HG03196 (cell line): ENCODE measurements around the gene TBC1D23.
"Not testable (repeated sequence)": the region's sequence is repeated elsewhere in the genome, so short reads cannot be mapped to it uniquely, and the experiment has no call there.

Experiments used
- ATAC-seq: cut with Tn5 transposase; IDR thresholded peaks from one replicate; pipeline ENCODE4 v1.9.1; 2021; ENCODE audit not compliant: unreplicated experiment

TBC1D23 gene

DNA sequence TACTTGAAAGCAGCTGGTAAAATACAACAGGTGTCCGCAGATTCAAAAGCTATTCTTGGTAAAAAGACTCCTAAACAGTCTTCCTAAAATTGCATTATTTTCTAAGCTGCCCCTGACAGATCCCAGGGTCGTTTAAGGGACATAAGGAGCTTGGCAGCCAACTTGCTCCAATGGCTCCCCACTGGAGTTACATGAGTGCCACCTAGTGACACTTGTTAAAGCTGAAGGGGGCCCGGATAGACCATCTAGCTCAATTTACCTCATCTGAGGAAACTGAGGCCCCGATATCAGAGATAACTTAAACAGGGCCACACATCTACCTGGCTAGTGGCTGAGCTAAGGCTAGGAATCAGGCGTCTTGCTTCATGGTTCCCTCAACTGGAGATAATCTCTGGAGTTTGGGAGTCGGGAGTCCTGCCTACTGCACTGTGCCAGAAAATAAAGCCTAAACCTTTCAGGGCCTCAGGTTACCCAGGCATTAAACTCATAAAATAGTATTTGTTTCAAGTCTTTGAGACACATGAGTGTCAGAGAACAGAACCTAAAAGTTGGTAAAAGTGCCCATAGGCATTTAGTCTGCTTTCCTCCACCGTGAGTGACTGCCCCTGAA is 6.5 kb upstream of the TBC1D23 start:
- peak; percentile 79 for ATAC-seq

DNA sequence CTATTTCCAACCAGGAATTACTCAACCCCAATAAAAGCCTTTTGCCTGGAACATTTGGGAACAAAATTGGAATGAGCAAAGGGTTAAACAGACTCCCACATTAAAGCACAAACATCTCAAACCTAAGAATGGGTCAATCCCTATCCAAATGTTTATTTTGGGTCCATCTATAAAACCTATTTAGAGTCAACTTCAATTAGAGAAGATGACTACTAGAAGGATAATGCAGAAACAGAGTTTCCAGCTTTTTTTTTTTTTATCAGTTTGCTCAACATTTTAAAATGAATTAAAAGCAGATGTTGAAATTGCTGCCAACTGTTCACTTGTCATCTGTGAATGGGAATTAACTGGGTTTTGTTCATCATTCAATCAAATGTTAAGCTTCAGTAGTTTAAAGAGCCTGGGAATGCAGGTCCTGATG is 4.1 kb upstream of the TBC1D23 start:
- no peak for ATAC-seq

DNA sequence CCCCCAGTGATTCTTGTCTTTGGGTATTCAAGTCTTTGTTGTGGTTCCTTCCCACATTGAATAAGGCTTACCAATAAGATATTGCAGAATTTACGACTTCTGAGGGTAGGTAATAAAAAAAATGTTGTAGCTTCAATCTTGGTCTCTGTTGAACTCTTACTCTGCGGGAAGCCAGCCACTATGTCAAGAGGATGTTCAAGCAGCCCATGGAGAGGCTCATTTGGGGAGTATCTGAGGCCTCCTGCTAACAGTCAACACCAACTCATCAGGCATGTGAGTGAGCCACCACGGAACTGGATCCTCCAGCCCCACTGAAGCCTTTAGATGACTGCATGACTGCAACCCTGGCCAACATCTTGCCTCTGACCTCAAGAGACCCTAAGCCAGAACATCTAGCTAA is 3.2 kb upstream of the TBC1D23 start:
- no peak for ATAC-seq

DNA sequence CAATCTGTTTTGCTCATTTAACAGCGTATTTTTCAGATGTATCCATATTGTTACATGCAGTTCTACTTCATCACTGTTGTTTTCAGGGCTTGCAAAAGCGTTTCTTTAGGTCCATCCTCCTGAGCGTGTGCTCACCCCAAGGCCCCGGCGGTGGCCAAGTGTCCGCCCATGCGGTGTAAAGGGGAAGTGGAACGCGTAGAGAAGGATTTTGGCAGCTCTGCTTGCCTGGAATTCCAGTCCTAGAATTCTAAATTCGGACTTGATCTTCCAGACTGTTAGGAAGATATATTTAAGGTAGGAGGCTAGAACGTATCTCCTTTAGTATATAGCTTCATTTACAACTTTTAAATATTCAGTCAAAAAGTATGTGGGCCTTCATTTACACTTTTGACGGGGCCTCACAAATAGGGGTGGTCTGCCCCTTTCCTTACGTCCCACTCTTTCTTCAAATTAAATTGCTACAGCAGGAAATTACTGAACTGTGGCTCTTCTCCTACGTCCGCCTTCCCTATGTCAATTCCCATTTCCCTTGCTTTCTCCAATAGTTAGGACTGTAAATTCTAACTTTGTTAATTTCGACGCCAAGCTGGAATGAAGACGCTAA is 609 bp upstream of the TBC1D23 start:
- no peak for ATAC-seq

DNA sequence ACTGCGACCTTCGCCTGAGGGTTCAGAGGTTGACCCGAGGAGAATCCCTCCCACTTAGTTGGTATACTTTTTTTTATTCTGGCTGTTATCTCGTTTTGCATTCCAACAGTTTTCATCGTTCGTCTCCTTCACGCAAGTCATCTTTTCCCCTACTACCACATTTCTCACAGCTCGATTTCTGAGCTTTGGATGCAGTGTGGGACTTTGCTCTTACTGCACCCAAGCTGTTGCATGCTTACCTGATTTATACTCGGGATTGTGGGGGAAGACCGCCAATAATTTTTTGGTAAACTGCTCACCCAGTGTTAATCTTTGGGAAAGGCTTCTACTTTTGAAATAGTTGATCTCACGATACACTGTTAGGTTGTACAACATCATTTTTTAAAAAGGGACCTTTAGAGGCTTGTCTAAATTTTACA is 702 bp downstream of the TBC1D23 start:
- ATAC-seq, result no peak

DNA sequence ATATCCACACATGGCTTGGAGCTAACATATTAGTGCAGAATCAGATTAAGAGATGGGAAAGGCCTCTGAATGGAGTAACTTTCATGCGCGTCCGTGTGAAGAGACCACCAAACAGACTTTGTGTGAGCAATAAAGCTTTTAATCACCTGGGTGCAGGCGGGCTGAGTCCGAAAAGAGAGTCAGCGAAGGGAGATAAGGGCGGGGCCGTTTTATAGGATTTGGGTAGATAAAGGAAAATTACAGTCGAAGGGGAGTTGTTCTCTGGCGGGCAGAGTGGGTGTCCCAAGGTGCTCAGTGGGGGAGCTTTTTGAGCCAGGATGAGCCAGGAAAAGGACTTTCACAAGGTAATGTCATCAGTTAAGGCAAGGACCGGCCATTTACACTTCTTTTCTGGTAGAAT is 2.1 kb downstream of the TBC1D23 start:
- ATAC-seq, result not testable (repeated sequence)

DNA sequence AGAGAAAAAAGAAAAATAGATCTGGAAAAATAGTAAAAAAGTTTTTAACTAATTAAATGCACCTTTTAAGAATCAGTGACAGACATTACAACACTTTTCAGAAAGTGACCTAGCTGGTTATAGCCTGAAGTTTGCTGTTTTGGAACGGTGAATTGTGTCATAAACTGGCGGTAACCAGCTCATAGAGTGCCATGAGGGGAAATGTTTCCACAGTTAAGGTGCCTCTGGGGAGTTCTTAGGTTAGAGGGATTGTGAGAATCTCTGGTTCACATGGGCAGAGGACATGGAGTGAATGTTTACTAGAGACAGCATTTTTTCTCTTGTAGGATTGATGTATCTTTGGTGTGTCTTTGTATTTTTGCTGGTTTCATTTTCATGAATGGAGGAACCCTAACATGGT is 2.8 kb downstream of the TBC1D23 start:
- no peak for ATAC-seq

DNA sequence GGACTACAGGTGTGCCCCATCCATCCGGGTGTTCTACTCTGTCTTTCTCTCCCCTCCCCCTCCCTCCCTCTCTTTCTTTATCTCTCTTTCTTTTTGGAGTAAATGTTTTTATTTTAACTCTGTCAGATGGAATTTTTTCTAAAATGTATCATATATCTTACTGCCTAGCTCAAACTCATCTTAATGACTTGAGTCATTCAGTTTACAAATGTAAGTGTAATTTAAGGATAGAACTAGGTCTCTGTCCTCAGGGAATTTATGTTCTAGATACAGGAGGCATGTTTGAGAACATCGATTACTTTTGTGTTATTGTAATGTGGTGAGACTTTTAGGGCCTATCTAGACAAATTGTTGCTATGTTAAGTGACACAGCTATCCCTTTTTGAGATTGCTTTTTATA is 3.5 kb downstream of the TBC1D23 start:
- ATAC-seq, result no peak

DNA sequence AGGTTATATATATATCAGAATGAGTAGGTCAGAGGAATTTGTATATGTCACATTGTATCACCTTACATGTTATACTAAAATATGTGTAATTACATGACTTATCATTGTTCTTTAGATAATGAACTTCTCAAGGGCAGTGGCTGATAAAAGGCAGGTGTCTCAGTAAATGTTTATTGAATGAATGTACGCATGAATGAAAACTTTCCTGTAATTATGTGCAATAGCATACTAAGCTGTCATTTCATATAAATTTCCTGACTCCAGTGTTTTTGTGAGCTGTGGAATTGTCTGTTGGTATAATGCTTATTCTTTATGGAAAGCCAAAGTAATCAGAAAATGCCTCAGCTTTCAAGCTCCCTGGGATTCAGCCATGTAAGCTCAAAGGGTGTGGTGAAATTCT is 4.2 kb downstream of the TBC1D23 start:
- ATAC-seq, result no peak

DNA sequence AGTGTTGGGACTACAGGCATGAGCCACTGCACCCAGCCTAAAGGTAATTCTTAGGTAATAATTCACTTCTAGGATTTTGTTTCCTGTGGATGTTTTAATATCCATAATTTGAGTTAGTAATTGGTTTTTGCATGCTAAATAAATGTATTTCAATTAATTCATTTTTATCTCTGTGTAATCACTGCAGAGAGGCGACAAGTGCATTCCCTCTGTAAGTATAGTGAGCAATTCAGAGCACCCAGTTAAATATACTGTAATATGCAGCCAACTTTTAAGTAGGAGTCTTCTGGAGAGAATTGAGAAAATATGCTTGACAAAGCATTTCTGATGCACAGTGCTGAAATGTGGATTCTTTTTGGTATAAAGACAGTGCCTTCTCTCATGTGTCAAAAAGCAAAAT is 5.7 kb downstream of the TBC1D23 start:
- no peak for ATAC-seq

DNA sequence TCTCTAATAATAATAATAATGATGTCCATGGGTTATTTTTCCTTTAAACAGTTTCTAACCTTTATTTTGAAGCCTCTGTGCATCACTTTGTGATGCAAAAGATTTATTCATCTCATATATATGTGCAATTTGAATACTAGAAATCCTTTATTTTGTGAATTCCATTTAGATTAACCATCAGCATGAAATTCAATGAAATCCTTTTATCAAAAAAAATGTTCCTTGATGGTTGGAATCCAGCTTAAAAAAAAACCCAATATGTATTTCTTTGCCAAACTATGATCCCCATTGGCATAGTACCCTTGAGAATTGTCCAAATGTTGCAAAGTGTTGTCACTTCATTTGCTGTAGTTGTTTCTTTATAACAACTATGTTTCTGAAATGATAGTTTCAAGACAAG is 7.4 kb downstream of the TBC1D23 start:
- no peak for ATAC-seq

DNA sequence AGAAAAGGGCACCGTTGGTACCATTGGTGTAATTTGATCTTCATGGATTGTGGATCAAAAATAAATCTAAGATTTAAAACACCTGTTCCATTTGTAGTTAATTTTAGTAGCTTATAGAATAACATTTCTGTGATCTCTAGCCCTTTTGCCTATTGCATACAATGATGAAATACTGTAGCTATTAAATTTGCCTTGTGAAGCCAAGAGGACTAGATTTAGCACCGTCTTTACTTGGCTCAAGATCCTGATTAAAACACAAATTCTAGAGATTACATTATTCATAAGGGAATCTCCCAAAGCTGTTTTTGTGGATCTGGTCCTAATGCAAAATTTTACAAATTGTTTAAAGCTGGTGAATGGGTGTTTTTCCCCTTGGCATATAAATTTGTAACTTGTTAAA is 8.2 kb downstream of the TBC1D23 start:
- ATAC-seq, result no peak

DNA sequence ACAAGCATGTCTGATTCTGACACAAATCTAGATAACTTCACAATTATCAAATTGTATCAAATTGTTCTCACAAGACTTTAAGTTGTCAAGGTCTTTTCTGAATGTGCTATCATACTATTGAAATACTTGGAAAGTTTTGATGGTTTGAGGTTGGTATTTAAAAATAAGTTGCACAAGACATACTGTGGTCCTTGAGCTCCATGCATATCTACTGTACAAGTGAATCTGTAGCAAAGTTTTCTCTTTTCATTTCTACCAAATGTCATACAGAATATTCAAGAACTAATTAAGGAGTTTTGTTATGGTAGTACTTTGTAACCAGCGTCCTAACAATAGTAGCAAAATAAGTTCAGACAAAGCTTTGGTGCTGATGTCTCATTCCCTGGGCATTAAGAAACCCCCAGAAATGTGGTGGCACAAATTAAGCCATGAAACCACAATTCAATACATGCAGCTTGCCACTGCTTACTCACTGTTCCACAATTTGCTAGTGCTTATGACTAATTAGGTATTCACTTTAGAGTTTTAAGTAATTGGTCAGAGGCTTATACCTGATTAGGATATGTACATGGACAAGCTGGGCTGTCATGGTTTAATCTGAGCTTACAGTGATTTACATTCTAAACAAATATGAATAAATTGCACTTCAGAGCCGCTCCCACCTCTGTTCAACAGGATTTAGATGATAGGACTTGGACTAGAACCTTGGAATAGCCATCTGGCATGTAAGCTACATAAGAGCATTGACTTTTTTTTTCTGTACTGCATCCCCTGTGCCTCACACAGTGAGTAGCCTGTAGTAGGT is 8.8 kb downstream of the TBC1D23 start:
- ATAC-seq, result no peak

DNA sequence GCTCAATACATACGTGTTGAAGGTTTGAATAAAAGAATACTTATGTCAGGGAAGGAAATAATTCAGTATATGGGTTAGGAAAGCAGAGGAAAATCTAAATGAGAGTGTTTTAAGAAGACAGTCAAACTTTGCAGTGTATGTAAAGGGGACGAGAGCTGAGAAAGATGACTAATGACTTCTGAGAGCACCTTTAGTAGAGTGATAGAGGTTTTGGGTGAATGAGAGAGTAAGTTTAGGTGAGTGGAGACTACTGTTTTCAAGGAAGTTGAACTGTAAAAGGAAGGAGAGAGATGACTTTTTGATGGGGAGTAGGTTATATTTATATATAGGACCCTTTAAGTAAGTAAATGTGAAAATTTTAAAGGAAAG is 9.4 kb downstream of the TBC1D23 start:
- no peak for ATAC-seq

DNA sequence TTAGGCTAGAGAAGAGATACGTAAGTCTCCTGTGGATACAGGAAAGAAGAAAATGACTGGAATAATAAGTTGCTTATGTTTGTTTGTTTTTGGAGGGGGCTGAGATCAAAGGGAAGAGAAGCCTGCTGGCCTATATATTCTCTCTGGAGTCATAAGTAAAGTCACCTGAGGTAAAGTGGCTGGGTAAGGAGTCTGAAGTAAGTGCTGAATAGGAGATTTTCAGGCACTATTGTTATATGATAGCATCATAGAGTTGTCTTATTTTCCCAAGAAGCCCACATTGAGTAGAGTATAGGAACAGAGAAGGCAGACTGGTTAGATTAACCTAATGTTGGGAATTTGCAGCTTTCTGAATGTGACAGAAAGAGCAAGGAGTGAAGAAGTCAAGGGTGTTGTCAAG is 10.7 kb downstream of the TBC1D23 start:
- ATAC-seq, result no peak

DNA sequence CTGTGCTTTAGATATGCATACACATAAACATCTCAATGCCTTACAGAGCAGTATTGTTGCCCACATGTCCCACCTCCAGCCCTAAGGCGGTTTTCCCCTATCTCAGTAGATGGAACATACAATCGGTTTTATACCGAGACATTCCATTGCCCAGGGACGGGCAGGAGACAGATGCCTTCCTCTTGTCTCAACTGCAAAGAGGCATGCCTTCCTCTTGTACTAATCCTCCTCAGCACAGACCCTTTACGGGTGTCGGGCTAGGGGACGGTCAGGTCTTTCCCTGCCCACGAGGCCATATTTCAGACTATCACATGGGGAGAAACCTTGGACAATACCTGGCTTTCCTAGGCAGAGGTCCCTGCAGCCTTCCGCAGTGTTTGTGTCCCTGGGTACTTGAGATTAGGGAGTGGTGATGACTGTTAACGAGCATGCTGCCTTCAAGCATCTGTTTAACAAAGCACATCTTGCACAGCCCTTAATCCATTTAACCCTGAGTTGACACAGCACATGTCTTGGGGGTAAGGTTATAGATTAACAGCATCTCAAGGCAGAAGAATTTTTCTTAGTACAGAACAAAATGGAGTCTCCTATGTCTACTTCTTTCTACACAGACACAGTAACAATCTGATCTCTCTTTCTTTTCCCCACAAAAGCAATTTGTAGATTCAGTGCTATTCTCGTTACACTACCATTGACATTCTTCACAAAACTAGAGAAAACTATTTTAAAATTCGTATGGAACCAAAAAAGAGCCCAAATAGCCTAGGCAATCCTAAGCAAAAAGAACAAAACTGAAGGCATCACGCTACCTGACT is 12.2 kb downstream of the TBC1D23 start:
- not testable (repeated sequence) for ATAC-seq

DNA sequence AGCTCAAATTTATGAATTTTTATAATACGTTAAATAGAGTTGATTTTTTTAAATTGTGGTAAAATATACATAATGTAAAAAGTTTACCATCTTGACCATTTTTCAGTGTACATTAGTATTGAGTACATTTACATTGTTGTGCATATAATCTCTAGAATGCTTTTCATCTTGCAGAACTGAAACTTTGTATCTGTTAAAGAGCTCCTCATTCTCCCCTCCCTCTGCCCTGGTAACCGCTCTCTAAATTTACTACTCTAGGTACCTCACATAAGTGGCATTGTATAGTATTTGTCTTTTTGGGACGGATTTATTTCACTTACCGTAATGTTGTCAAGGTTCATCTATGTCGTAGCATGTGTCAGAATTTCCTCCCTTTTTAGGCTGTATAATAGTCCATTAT is 13.6 kb downstream of the TBC1D23 start:
- no peak for ATAC-seq

DNA sequence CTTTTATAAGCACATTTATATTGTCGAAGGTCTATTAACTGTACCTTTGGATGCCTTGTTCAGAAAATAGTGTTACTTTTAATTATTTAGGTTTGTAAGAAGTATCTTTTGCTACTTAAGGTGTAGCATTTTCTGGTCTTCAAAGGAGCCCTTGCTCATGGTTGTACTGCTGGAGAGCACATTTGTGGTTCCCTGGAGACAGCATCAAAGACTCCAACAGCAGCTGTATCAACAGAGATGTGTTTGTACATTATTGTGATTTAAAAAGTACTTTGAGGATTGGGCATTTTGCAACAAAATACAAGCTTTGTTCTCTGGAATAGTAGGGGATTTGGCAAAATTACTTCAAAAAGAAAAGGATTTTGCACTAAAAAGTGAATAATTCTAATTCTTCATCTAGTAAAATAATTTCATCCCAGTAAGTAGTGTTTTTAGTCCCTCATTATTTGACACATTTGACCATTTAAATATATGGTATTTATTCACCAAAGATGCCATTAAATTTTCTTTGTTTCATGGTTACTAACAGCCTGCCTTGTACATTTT is 16.5 kb downstream of the TBC1D23 start:
- no peak for ATAC-seq

DNA sequence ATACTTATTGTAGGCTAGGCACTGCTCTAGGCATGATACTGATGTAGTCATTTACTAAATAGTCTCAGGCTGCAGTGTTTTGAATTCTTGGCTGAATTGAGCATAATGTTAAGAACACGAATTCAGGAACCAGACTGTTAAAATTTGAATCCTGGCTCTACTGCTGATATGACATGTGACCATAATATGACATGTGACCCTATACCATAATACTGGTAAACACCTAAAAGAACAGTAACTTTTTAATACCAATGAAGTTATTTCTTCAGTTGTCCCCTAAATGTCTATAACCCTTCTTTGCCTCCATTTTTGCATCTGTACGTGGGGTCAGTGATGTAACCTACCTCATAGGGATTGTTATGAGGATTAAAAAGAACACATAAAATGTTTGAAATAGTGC is 18.1 kb downstream of the TBC1D23 start:
- ATAC-seq, result no peak

DNA sequence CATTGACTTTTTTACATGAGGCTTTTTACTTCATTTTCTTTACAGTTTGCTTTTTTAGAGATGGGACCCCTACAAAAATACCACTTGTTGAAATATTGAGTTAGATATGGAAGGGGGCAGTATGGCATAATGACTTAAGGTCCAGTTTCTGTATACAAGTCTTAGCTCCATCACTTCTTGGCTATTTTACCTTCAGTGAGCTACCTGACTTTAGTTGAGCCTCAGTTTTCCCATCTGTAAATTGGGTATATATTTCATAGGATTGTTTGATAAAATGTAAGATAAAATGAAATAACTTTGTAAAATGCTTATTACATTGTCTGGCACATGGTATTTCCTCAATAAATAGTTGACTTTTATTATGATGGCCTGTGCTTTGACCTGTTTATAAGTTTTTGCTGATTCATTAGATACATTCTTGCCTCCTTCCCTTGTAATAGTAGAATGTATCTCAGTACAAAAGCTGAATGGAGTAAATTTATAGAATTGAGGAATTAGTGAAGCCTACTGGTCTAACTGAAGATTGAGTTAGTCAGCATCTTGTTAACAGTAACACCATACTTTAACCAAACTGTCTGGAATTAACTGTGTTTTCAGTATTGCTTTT is 27.6 kb downstream of the TBC1D23 start:
- no peak for ATAC-seq

DNA sequence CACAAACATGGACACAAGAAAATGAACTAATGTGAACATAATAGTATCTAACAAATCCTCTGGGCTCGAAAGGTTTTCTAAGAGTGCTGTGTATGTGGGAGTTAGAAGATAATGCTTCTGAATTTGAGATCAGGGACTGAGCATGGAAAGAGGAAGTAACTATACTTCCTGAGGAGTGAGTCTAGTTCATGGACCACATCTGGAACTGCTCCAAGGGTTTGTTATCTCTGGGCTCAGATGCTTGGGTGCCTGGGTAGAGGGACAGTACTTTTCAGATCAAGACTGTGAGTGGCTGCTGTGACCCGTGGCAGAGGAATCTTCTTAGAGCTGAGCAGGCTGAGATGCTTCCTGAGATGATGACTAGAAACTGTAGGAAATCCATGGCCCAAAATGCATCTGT is 28.5 kb downstream of the TBC1D23 start:
- ATAC-seq, result no peak
